Aortic smooth muscle cell (primary cell): ENCODE measurements around the gene AGTRAP. TPM values are rescaled to one million over a fixed set of nuclear protein-coding genes. Genes with fewer than 3 reads are reported as not detected.

Source experiments
- total RNA-seq: library from RNA; depleted of rRNA; stranded (reverse); fragments of >200 nt; gene quantifications from 2 replicates; pipeline ENCODE4 v1.2.3, GENCODE V29; 2014

AGTRAP gene
- total RNA-seq: 28.0 and 33.4 TPM in 2 replicates

GRCh38 chr1:11735854-11736745 is at the start of gene AGTRAP:
AGTRAP (plus strand) TSS chr1:11736136; CDS start chr1:11736209, 73 bp downstream.

GRCh38 chr1:11691302-11691914 is 44.5 kb upstream of the AGTRAP start, which contains the start of gene DRAXIN:
DRAXIN (plus strand) TSS chr1:11691710; CDS start chr1:11706259, 14,549 bp downstream.

GRCh38 chr1:11761988-11762406 is 26.1 kb downstream of the AGTRAP start, which contains the start of gene C1orf167:
C1orf167 (plus strand) TSS chr1:11762193; CDS start chr1:11764401, 2,208 bp downstream.

Other genes starting within 250 kb of the AGTRAP start
- gene FBXO2, start 81.7 kb upstream of the AGTRAP start, total RNA-seq: 0.25 and 0.26 TPM in 2 replicates
- 8.9 and 10.2 TPM in 2 replicates for gene FBXO44, start 81.3 kb upstream of the AGTRAP start, total RNA-seq
- gene FBXO6, start 71.9 kb upstream of the AGTRAP start, total RNA-seq: 3.8 and 4.8 TPM in 2 replicates
- gene MAD2L2, start 55.0 kb upstream of the AGTRAP start, total RNA-seq: 30.8 and 37.4 TPM in 2 replicates
- gene DRAXIN, start 44.4 kb upstream of the AGTRAP start, total RNA-seq: 0.50 and 0.53 TPM in 2 replicates
- gene C1orf167, start 26.1 kb downstream of the AGTRAP start, total RNA-seq: 0.92 and 0.99 TPM in 2 replicates
- 37.0 and 49.1 TPM in 2 replicates for gene MTHFR, start 69.8 kb downstream of the AGTRAP start, total RNA-seq
- gene CLCN6, start 70.1 kb downstream of the AGTRAP start, total RNA-seq: 9.6 and 13.7 TPM in 2 replicates
- gene NPPA, start 111.6 kb downstream of the AGTRAP start, total RNA-seq: not detected in 2 replicates
- 0.12 TPM in 1 of 2 replicates, not detected in the other for gene NPPB, start 122.8 kb downstream of the AGTRAP start, total RNA-seq
- 38.7 and 49.8 TPM in 2 replicates for gene KIAA2013, start 190.3 kb downstream of the AGTRAP start, total RNA-seq
- gene PLOD1, start 198.6 kb downstream of the AGTRAP start, total RNA-seq: 334 and 353 TPM in 2 replicates
- 53.6 and 57.3 TPM in 2 replicates for gene MFN2, start 244.3 kb downstream of the AGTRAP start, total RNA-seq